Kidney (tissue), 14 donors: ENCODE measurements around the gene CLDN20. TPM values are rescaled to one million over a fixed set of nuclear protein-coding genes. Genes with fewer than 3 reads are reported as not detected.

ENCODE experiments used
- DNase-seq, 5 donors: peaks; one replicate each; pipeline ENCODE4 v3.0.0-alpha.2; 2013 to 2020
- FAIRE-seq: peaks from 2 replicates; lab custom pipeline; 2012; peaks lifted over from hg19 to GRCh38; lab: Jason Lieb, UNC
- H3K27ac ChIP-seq, 2 donors: one replicate each; pipeline ENCODE4 v1.7.0; 2013; ENCODE audit warnings: low read depth in 2 of 2, low read length in 2 of 2, inconsistent platforms in 1 of 2
- H3K27me3 ChIP-seq: one replicate; pipeline ENCODE4 v1.7.1; 2013; ENCODE audit warnings: low read length, inconsistent platforms; ENCODE audit not compliant: control insufficient read depth, insufficient read depth
- H3K36me3 ChIP-seq, 3 donors: one replicate each; pipeline versions ENCODE4 v1.7.0 to v1.7.1; 2013; ENCODE audit warnings: low read length in 3 of 3, control low read depth in 1 of 3, inconsistent platforms in 1 of 3; ENCODE audit not compliant: insufficient read depth in 3 of 3, control insufficient read depth in 2 of 3
- H3K4me1 ChIP-seq, 3 donors: one replicate each; pipeline versions ENCODE4 v1.7.0 to v1.7.1; 2013; ENCODE audit warnings: low read length in 3 of 3, inconsistent platforms in 1 of 3, low read depth in 1 of 3; ENCODE audit not compliant: control insufficient read depth in 2 of 3, insufficient read depth in 2 of 3
- H3K4me3 ChIP-seq, 3 donors: one replicate each; pipeline versions ENCODE4 v1.7.0 to v1.8.1; 2013; ENCODE audit warnings: low read length in 3 of 3, control low read depth in 1 of 3, inconsistent platforms in 1 of 3
- H3K9ac ChIP-seq, 3 donors: one replicate each; pipeline versions ENCODE4 v1.7.0 to v1.7.1; 2013; ENCODE audit warnings: low read length in 3 of 3, control low read depth in 1 of 3, inconsistent platforms in 1 of 3
- H3K9me3 ChIP-seq, 3 donors: one replicate each; pipeline versions ENCODE4 v1.7.0 to v1.7.1; 2013; ENCODE audit warnings: low read length in 3 of 3, control low read depth in 1 of 3, inconsistent platforms in 1 of 3; ENCODE audit not compliant: control insufficient read depth in 2 of 3, insufficient read depth in 1 of 3
- intact Hi-C: fragments of 100-400 bp; cut with DNase I; formaldehyde crosslinking; loops from one replicate; pipeline ENCODE4 v1.11.1; 2022
- polyA plus RNA-seq: library from polyadenylated mRNA; stranded (reverse); fragments of 350-450 nt; fragmentation: Illumina TruSeq; extraction: RNeasy Lipid Tissue Mini Kit (QIAGEN cat#74804); gene quantifications from one replicate; pipeline ENCODE4 v1.2.3, GENCODE V29; 2014; ENCODE audit warnings: low read depth, low replicate concordance; ENCODE audit not compliant: insufficient read depth
- total RNA-seq: library from RNA; stranded (reverse); fragmentation: NEBNext Ultra II Directional; extraction: Animal tissue kit (Norgen Biotek cat#: 25700); gene quantifications from one replicate; pipeline ENCODE4 v1.2.1, GENCODE V29; 2021
- TF ChIP-seq, protein P1 (sequence below): IDR thresholded peaks from 3 replicates; pipeline ENCODE4 v1.5.1; 2012; ENCODE audit warnings: mild to moderate bottlenecking, moderate library complexity, borderline replicate concordance; ENCODE audit not compliant: insufficient read depth; ENCODE audit errors: extremely low read depth
- donor health status: control.
- donor health status: control.
- donor health status: control.
- donor health status: control.
- donor health status: control.
- donor health status: DM: yes; HTN: yes; CAD: no.
- donor health status: Normal renal cell carcinoma (clear cell type).

CLDN20 gene
- total and polyA plus RNA-seq, 2 donors from 2014 or later = 0.77 TPM; not detected in 1

DNA sequence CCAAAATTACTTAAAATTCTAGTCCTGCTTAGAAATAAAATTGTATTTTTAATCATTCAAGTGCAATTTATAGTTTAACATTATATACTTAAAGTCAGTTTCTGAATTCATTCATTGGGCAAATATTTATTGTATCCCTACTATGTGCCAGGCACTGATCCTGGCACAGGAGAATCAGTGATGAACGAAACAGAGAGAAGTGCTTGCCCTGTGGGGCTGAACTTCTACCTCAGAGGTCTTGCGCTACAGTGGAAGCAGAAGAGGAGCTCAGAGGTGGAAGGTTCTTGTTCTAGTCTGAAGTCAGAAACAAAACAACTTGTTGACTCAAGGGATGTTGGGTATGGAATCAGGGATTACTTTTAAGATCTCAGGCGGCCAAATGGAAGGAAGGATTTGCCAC, 6.0 kb downstream of the CLDN20 start:
- Histone ChIP-seq H3K36me3 (no peaks in the 10 kb centered on the region), H3K9ac (no peak overlapping the region), H3K27ac (no peak overlapping the region), H3K27me3 (no peaks in the 10 kb centered on the region), H3K4me1 (no peaks in the 10 kb centered on the region), H3K4me3 (no peak overlapping the region), H3K9me3 (no peaks in the 10 kb centered on the region)
- intact Hi-C loops = no loop called here
- TF ChIP-seq, protein P1, sequence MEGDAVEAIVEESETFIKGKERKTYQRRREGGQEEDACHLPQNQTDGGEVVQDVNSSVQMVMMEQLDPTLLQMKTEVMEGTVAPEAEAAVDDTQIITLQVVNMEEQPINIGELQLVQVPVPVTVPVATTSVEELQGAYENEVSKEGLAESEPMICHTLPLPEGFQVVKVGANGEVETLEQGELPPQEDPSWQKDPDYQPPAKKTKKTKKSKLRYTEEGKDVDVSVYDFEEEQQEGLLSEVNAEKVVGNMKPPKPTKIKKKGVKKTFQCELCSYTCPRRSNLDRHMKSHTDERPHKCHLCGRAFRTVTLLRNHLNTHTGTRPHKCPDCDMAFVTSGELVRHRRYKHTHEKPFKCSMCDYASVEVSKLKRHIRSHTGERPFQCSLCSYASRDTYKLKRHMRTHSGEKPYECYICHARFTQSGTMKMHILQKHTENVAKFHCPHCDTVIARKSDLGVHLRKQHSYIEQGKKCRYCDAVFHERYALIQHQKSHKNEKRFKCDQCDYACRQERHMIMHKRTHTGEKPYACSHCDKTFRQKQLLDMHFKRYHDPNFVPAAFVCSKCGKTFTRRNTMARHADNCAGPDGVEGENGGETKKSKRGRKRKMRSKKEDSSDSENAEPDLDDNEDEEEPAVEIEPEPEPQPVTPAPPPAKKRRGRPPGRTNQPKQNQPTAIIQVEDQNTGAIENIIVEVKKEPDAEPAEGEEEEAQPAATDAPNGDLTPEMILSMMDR = no peak
- no peak for DNase-seq
- FAIRE-seq = no peak

DNA sequence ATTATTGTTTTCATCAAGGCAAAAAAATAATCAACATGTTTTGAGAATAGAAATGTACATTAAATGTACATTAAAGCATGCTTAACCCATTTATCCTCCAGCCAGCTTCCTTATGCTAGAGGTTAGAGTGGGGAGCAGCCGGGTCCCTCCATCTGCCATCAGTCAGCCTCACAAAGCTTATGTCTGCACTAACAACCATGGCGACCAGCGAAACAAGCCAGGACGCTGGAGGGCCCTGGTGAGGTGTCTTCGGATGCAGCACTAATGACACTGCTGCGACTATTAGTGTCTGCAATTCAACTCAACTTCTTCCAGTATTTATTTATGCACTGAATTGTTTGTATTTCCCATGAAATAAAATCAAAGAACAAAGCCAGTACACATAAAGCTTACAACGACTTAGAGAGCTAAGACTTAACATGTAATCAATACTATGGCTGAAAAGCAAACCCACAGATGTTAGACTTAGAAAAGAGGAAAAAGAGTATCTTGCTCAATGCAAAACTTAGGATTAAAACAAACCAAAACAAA, 6.8 kb downstream of the CLDN20 start:
- Histone ChIP-seq H3K36me3 (peaks cover 0 to 2% (median 0%) of the 10 kb centered on the region in 3 donors), H3K4me1 (no peaks in the 10 kb centered on the region), H3K9ac (no peak overlapping the region), H3K4me3 (no peak overlapping the region), H3K9me3 (no peaks in the 10 kb centered on the region), H3K27ac (no peak overlapping the region), H3K27me3 (no peaks in the 10 kb centered on the region)
- FAIRE-seq (no peak), DNase-seq (no peak)
- intact Hi-C loops = no loop called here
- TF ChIP-seq, protein P1 = no peak

- no peaks in the 10 kb centered on the region for H3K27me3 ChIP-seq
- H3K27ac ChIP-seq = no peak overlapping the region
- no peaks in the 10 kb centered on the region for H3K4me1 ChIP-seq
- TF ChIP-seq, protein P1 = no peak
- H3K36me3 ChIP-seq = peaks cover 0 to 2% (median 0%) of the 10 kb centered on the region in 3 donors
- H3K9me3 ChIP-seq = no peaks in the 10 kb centered on the region
- no peak overlapping the region for H3K4me3 ChIP-seq
- no peak overlapping the region for H3K9ac ChIP-seq
- DNase-seq (no peak), FAIRE-seq (no peak)
- intact Hi-C loops = no loop called here
Observed at GRCh38 chr6:155271145-155271544, 7.3 kb downstream of the CLDN20 start.
